H1 (cell line): ENCODE data around the gene HEATR1. TPM values are rescaled to one million over a fixed set of nuclear protein-coding genes. Genes with fewer than 3 reads are reported as not detected.

Experiments used
- CTBP2 ChIP-seq: IDR thresholded peaks from 2 replicates; pipeline ENCODE4 v1.7.0; 2011; ENCODE audit warnings: borderline replicate concordance, mild to moderate bottlenecking, moderate library complexity, mixed read lengths, low read length; ENCODE audit not compliant: insufficient read depth, insufficient read length
- EZH2 ChIP-seq: fragments of 200-600 bp; sonication (generic); IDR thresholded peaks from 2 replicates; pipeline ENCODE4 v1.7.1; 2012; ENCODE audit warnings: low read depth, mild to moderate bottlenecking, moderate library complexity, low read length, inconsistent platforms; ENCODE audit not compliant: severe bottlenecking
- POLR2A ChIP-seq, 2 experiments: IDR thresholded peaks; 1 replicate in 1 of 2; 2 replicates in 1 of 2; pipeline ENCODE4 v1.6.1; 2011; ENCODE audit warnings: low read depth in 2 of 2, low read length in 2 of 2, mild to moderate bottlenecking in 2 of 2; ENCODE audit errors: control extremely low read depth in 1 of 2
- SIRT6 ChIP-seq: IDR thresholded peaks from one replicate; pipeline ENCODE4 v1.7.1; 2012; ENCODE audit warnings: low read length, inconsistent platforms
- polyA plus RNA-seq, 7 experiments: library from polyadenylated mRNA; depleted of rRNA in 3 of 7; stranded (reverse) in 5 of 7; unstranded in 2 of 7; fragments of >200 nt in 5 of 7; fragments of 200-250 nt in 2 of 7; gene quantifications; 1 replicate in 5 of 7; 2 replicates in 1 of 7; 4 replicates in 1 of 7; pipeline versions ENCODE4 v1.2.1 to v1.2.3, GENCODE V29; 2011 to 2013; ENCODE audit warnings: missing spikeins in 2 of 7, mixed read lengths in 2 of 7
- total RNA-seq: library from RNA; stranded (reverse); fragmentation: NEBNext Ultra II Directional; extraction: Animal tissue kit (Norgen Biotek cat#: 25700); gene quantifications from 2 replicates; pipeline ENCODE4 v1.2.1, GENCODE V29; 2021
- TF ChIP-seq, protein P1 (sequence below): IDR thresholded peaks from 2 replicates; pipeline ENCODE4 v1.6.1; 2012; ENCODE audit warnings: inconsistent platforms

HEATR1 gene
- total and polyA plus RNA-seq, 2 of the 8 experiments (the other 6 are each of a cell fraction or from before 2014, with no cell fraction given) = 13.0 to 95.8 TPM

GRCh38 chr1:236558846-236559245, 45.5 kb downstream of the HEATR1 start (continued):
- TF ChIP-seq SIRT6 (no peak), POLR2A (IDR thresholded peaks at IDR 0.05; ENCODE audit: control extremely low read depth in 1 of 2, low read depth in 2 of 2, low read length in 2 of 2) (no peak), EZH2 (no peak), CTBP2 (no peak)
- TF ChIP-seq, protein P1, sequence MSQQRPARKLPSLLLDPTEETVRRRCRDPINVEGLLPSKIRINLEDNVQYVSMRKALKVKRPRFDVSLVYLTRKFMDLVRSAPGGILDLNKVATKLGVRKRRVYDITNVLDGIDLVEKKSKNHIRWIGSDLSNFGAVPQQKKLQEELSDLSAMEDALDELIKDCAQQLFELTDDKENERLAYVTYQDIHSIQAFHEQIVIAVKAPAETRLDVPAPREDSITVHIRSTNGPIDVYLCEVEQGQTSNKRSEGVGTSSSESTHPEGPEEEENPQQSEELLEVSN = no peak
